NT2/D1 (cell line): Measurements from ENCODE around the gene ZNF346.

ENCODE experiments used
- YY1 ChIP-seq: IDR thresholded peaks from 2 replicates; pipeline ENCODE4 v1.6.1; 2011; ENCODE audit not compliant: insufficient read length, insufficient read depth
- ZNF274 ChIP-seq: IDR thresholded peaks from 2 replicates; pipeline ENCODE4 v1.6.1; 2011; ENCODE audit warnings: mild to moderate bottlenecking, low read depth, low read length

- TF ChIP-seq YY1 = no peak
- no peak for TF ChIP-seq ZNF274
Measured at GRCh38 chr5:177043114-177043513, 20.6 kb downstream of the ZNF346 start.
